Measurements from ENCODE around the gene TPPP2. TPM values are rescaled to one million over a fixed set of nuclear protein-coding genes. Genes with fewer than 3 reads are reported as not detected.

TPPP2 gene
- total RNA-seq, 2 donors from 2014 or later = 0.94 TPM; not detected in 1

- intact Hi-C loops (cut with DNase I) = loop anchor here (10.0 kb wide), 1 partner anchor 180 kb away; no protein-coding TSS in a partner anchor
- Histone ChIP-seq H3K27ac (no peak within 1 kb of the TSS), H3K9ac (ENCODE audit: low read depth in 2 of 2, low read length in 2 of 2) (no peak within 1 kb of the TSS), H3K4me1 (peaks cover 6% of the 10 kb centered on the region), H3K4me3 (no peak within 1 kb of the TSS), H3K36me3 (no peaks in the 10 kb centered on the region), H3K9me3 (no peaks in the 10 kb centered on the region), H3K27me3 (no peaks in the 10 kb centered on the region)
- DNase-seq = no peak
- TF ChIP-seq CTCF (IDR thresholded peaks at IDR 0.05) = no peak
Observed at GRCh38 chr14:21034707-21035106, 4.7 kb downstream of the TPPP2 start, which contains the start of gene RNASE13. RNASE13 (minus strand) TSS chr14:21034807; CDS start chr14:21034288, 519 bp downstream.

- H3K27ac ChIP-seq = no peak overlapping the region
Observed at GRCh38 chr14:21036751-21037150, 6.7 kb downstream of the TPPP2 start.

GRCh38 chr14:21037156-21037555 is 7.1 kb downstream of the TPPP2 start:
- no peak overlapping the region for H3K27ac ChIP-seq

More at GRCh38 chr14:21036751-21037150, 6.7 kb downstream of the TPPP2 start:
- Histone ChIP-seq H3K9ac (ENCODE audit: low read depth in 2 of 2, low read length in 2 of 2) (no peak overlapping the region), H3K27me3 (no peaks in the 10 kb centered on the region), H3K4me1 (peaks cover 6% of the 10 kb centered on the region), H3K4me3 (no peak overlapping the region), H3K36me3 (no peaks in the 10 kb centered on the region), H3K9me3 (no peaks in the 10 kb centered on the region)
- intact Hi-C loops (cut with DNase I) = loop anchor here (10.0 kb wide), 1 partner anchor 182 kb away; no protein-coding TSS in a partner anchor
- DNase-seq = no peak
- TF ChIP-seq CTCF (IDR thresholded peaks at IDR 0.05) = no peak

GRCh38 chr14:21038441-21039422 is 8.7 kb downstream of the TPPP2 start:
- H3K27ac ChIP-seq = peak overlapping the region; percentile 69
- H3K27me3 ChIP-seq = no peaks in the 10 kb centered on the region
- H3K9ac ChIP-seq (ENCODE audit: low read depth in 2 of 2, low read length in 2 of 2) = peak overlapping the region in 1 of 2 donors; percentile 30
- no peak overlapping the region for H3K4me3 ChIP-seq
- intact Hi-C loops (cut with DNase I) = loop anchor here (10.0 kb wide), 1 partner anchor 184 kb away; no protein-coding TSS in a partner anchor
- peak; percentile 88 for DNase-seq
- no peaks in the 10 kb centered on the region for H3K9me3 ChIP-seq
- H3K4me1 ChIP-seq = peaks cover 6% of the 10 kb centered on the region
- no peaks in the 10 kb centered on the region for H3K36me3 ChIP-seq
- TF ChIP-seq CTCF (IDR thresholded peaks at IDR 0.05) = no peak

More at GRCh38 chr14:21037156-21037555, 7.1 kb downstream of the TPPP2 start:
- H3K9me3 ChIP-seq = no peaks in the 10 kb centered on the region
- no peak overlapping the region for H3K4me3 ChIP-seq
- peaks cover 6% of the 10 kb centered on the region for H3K4me1 ChIP-seq
- intact Hi-C loops (cut with DNase I) = loop anchor here (10.0 kb wide), 1 partner anchor 182 kb away; no protein-coding TSS in a partner anchor
- H3K27me3 ChIP-seq = no peaks in the 10 kb centered on the region
- H3K9ac ChIP-seq (ENCODE audit: low read depth in 2 of 2, low read length in 2 of 2) = no peak overlapping the region
- H3K36me3 ChIP-seq = no peaks in the 10 kb centered on the region
- TF ChIP-seq CTCF (IDR thresholded peaks at IDR 0.05) = no peak
- DNase-seq = no peak

- DNase-seq = peak; percentile 62
- no peak overlapping the region for H3K4me3 ChIP-seq
- H3K9me3 ChIP-seq = no peaks in the 10 kb centered on the region
- TF ChIP-seq CTCF (IDR thresholded peaks at IDR 0.05) = peak; percentile 59
- no peaks in the 10 kb centered on the region for H3K36me3 ChIP-seq
- intact Hi-C loops (cut with DNase I) = loop anchor here (2.0 to 10.0 kb wide), 2 partner anchors 25 to 185 kb away; no protein-coding TSS in a partner anchor
- H3K4me1 ChIP-seq = peaks cover 6% of the 10 kb centered on the region
- H3K9ac ChIP-seq (ENCODE audit: low read depth in 2 of 2, low read length in 2 of 2) = peak overlapping the region in 1 of 2 donors; percentile 30
- peak overlapping the region; percentile 69 for H3K27ac ChIP-seq
- H3K27me3 ChIP-seq = no peaks in the 10 kb centered on the region
Observed at GRCh38 chr14:21039585-21040369, 9.8 kb downstream of the TPPP2 start.
